HG02678 (cell line): Measurements from ENCODE around the gene ENTPD6.
"Not testable (repeated sequence)": the region's sequence is repeated elsewhere in the genome, so short reads cannot be mapped to it uniquely, and the experiment has no call there.

Source experiments
- ATAC-seq: cut with Tn5 transposase; IDR thresholded peaks from one replicate; pipeline ENCODE4 v1.9.1; 2021; ENCODE audit warnings: mild to moderate bottlenecking, moderate library complexity; ENCODE audit not compliant: unreplicated experiment

The ENTPD6 gene

GRCh38 chr20:25195014-25195961 lies at the start of gene ENTPD6:
ENTPD6 (plus strand) TSS chr20:25195712; CDS start chr20:25206537, 10,825 bp downstream.
- peak; percentile 82 for ATAC-seq

- ATAC-seq: no peak
Measured at GRCh38 chr20:25146976-25147375, 48.5 kb upstream of the ENTPD6 start.

- ATAC-seq: no peak
Measured at GRCh38 chr20:25147716-25148115, 47.8 kb upstream of the ENTPD6 start.

GRCh38 chr20:25148181-25148981 lies 47.1 kb upstream of the ENTPD6 start:
- ATAC-seq: no peak

- no peak for ATAC-seq
Measured at GRCh38 chr20:25148982-25149846, 46.3 kb upstream of the ENTPD6 start.

- no peak for ATAC-seq
Measured at GRCh38 chr20:25150016-25150415, 45.5 kb upstream of the ENTPD6 start.

GRCh38 chr20:25158043-25158442 lies 37.5 kb upstream of the ENTPD6 start:
- no peak for ATAC-seq

- ATAC-seq: no peak
Measured at GRCh38 chr20:25160467-25160866, 35.0 kb upstream of the ENTPD6 start.

- no peak for ATAC-seq
Measured at GRCh38 chr20:25160897-25161296, 34.6 kb upstream of the ENTPD6 start.

- no peak for ATAC-seq
Measured at GRCh38 chr20:25165128-25165527, 30.4 kb upstream of the ENTPD6 start.

GRCh38 chr20:25166105-25166782 lies 29.3 kb upstream of the ENTPD6 start:
- not testable (repeated sequence) for ATAC-seq

- no peak for ATAC-seq
Measured at GRCh38 chr20:25173321-25173720, 22.2 kb upstream of the ENTPD6 start.

GRCh38 chr20:25173886-25174308 lies 21.6 kb upstream of the ENTPD6 start:
- ATAC-seq: no peak

- no peak for ATAC-seq
Measured at GRCh38 chr20:25176184-25176583, 19.3 kb upstream of the ENTPD6 start.

GRCh38 chr20:25177890-25178321 lies 17.6 kb upstream of the ENTPD6 start:
- no peak for ATAC-seq

GRCh38 chr20:25178563-25179438 lies 16.7 kb upstream of the ENTPD6 start:
- no peak for ATAC-seq

GRCh38 chr20:25179439-25180089 lies 15.9 kb upstream of the ENTPD6 start:
- ATAC-seq: no peak

- not testable (repeated sequence) for ATAC-seq
Measured at GRCh38 chr20:25184391-25184790, 11.1 kb upstream of the ENTPD6 start.

- ATAC-seq: no peak
Measured at GRCh38 chr20:25187220-25187619, 8.3 kb upstream of the ENTPD6 start.
